ENCODE measurements around the gene ACVR2A. TPM values are rescaled to one million over a fixed set of nuclear protein-coding genes. Genes with fewer than 3 reads are reported as not detected.

The ACVR2A gene
- polyA plus RNA-seq, 3 donors = 2.6 to 10.5 (median 3.7) TPM

GRCh38 chr2:147917161-147917560, 72.3 kb downstream of the ACVR2A start:
- Histone ChIP-seq H3K9me3 (replicated peaks in 1 of 2; ENCODE audit: control insufficient read depth in 1 of 2, insufficient read depth in 1 of 2, low read length in 2 of 2) (no peaks in the 10 kb centered on the region), H4K20me1 (ENCODE audit: insufficient read depth, low read length) (no peaks in the 10 kb centered on the region), H3K4me2 (replicated peaks; ENCODE audit: extremely low read depth, low read length, poor library complexity, severe bottlenecking) (no peak overlapping the region), H3K4me1 (ENCODE audit: control insufficient read depth in 1 of 2, insufficient read depth in 2 of 2, low read length in 2 of 2) (peaks cover 9 to 19% of the 10 kb centered on the region in 2 donors), H3K36me3 (replicated peaks in 1 of 2; ENCODE audit: control insufficient read depth in 1 of 2, insufficient read depth in 2 of 2, low read length in 2 of 2) (peaks cover 5 to 47% of the 10 kb centered on the region in 2 donors), H2AFZ (ENCODE audit: insufficient read depth, low read depth, low read length, poor library complexity, severe bottlenecking) (no peak overlapping the region), H3K4me3 (replicated peaks in 1 of 3; ENCODE audit: low read depth in 2 of 3, low read length in 3 of 3) (no peak overlapping the region), H3K9ac (ENCODE audit: insufficient read depth, low read length, poor library complexity, severe bottlenecking) (no peak overlapping the region), H3K79me2 (ENCODE audit: insufficient read depth, low read length) (no peaks in the 10 kb centered on the region), H3K27me3 (ENCODE audit: control insufficient read depth in 2 of 2, insufficient read depth in 2 of 2, low read length in 2 of 2) (no peaks in the 10 kb centered on the region), H3K27ac (ENCODE audit: low read depth in 1 of 2, low read length in 2 of 2) (peak overlapping the region in 1 of 2 donors; percentile 18)
- Mint-ChIP-seq H3K27me3 (ENCODE audit: low read depth in 3 of 3) (no peaks in the 10 kb centered on the region), H3K4me3 (no peak overlapping the region), H3K9me3 (no peaks in the 10 kb centered on the region), H3K27ac (no peak overlapping the region), H3K4me1 (peaks cover 28% of the 10 kb centered on the region), H3K36me3 (peaks cover 43% of the 10 kb centered on the region in 2 donors)
- intact Hi-C loops (cut with micrococcal nuclease) = no loop called here
- no peak for TF ChIP-seq CTCF (IDR thresholded peaks at IDR 0.05)
- WGBS (ENCODE audit: insufficient coverage) = 91% methylated on average over 2 of the region's 4 CpGs
- DNase-seq = no peak

GRCh38 chr2:147923846-147924245, 79.0 kb downstream of the ACVR2A start:
- H3K27me3 ChIP-seq (ENCODE audit: control insufficient read depth in 2 of 2, insufficient read depth in 2 of 2, low read length in 2 of 2) = no peaks in the 10 kb centered on the region
- H3K27me3 Mint-ChIP-seq (ENCODE audit: low read depth in 3 of 3) = no peaks in the 10 kb centered on the region
- H3K4me3 ChIP-seq (replicated peaks in 1 of 3; ENCODE audit: low read depth in 2 of 3, low read length in 3 of 3) = no peak overlapping the region
- H3K79me2 ChIP-seq (ENCODE audit: insufficient read depth, low read length) = no peaks in the 10 kb centered on the region
- H3K9me3 Mint-ChIP-seq = no peaks in the 10 kb centered on the region
- no peak overlapping the region for H3K27ac ChIP-seq (ENCODE audit: low read depth in 1 of 2, low read length in 2 of 2)
- H2AFZ ChIP-seq (ENCODE audit: insufficient read depth, low read depth, low read length, poor library complexity, severe bottlenecking) = no peak overlapping the region
- H3K9me3 ChIP-seq (replicated peaks in 1 of 2; ENCODE audit: control insufficient read depth in 1 of 2, insufficient read depth in 1 of 2, low read length in 2 of 2) = no peaks in the 10 kb centered on the region
- H3K27ac Mint-ChIP-seq = no peak overlapping the region
- intact Hi-C loops (cut with micrococcal nuclease) = no loop called here
- peaks cover 11% of the 10 kb centered on the region for H4K20me1 ChIP-seq (ENCODE audit: insufficient read depth, low read length)
- peaks cover 21 to 71% of the 10 kb centered on the region in 2 donors for H3K36me3 ChIP-seq (replicated peaks in 1 of 2; ENCODE audit: control insufficient read depth in 1 of 2, insufficient read depth in 2 of 2, low read length in 2 of 2)
- no peak for TF ChIP-seq CTCF (IDR thresholded peaks at IDR 0.05)
- peaks cover 52 to 53% of the 10 kb centered on the region in 2 donors for H3K36me3 Mint-ChIP-seq
- H3K4me3 Mint-ChIP-seq = no peak overlapping the region
- DNase-seq = no peak
- H3K4me2 ChIP-seq (replicated peaks; ENCODE audit: extremely low read depth, low read length, poor library complexity, severe bottlenecking) = no peak overlapping the region
- no peaks in the 10 kb centered on the region for H3K4me1 Mint-ChIP-seq
- H3K4me1 ChIP-seq (ENCODE audit: control insufficient read depth in 1 of 2, insufficient read depth in 2 of 2, low read length in 2 of 2) = no peaks in the 10 kb centered on the region
- 100% methylated on average over 1 of the region's 3 CpGs for WGBS (ENCODE audit: insufficient coverage)
- no peak overlapping the region for H3K9ac ChIP-seq (ENCODE audit: insufficient read depth, low read length, poor library complexity, severe bottlenecking)
